ENCODE results near the gene NTN5. TPM values are rescaled to one million over a fixed set of nuclear protein-coding genes. Genes with fewer than 3 reads are reported as not detected.

The NTN5 gene
- total and polyA plus RNA-seq, 2 of the 4 experiments (the other 2 are of a cell fraction) = 0.19 TPM; not detected in 1

- Histone ChIP-seq H3K9me1 (ENCODE audit: insufficient read depth, low read length) (peaks cover 4% of the 10 kb centered on the region), H3K4me3 (ENCODE audit: insufficient read depth, low read depth, low read length) (peak overlapping the region; percentile 66), H3K9me3 (ENCODE audit: control insufficient read depth, insufficient read depth, low read length) (no peaks in the 10 kb centered on the region), H2BK15ac (ENCODE audit: low read depth, low read length) (no peak overlapping the region; the same call in 2 of the 3 replicates), H3K9ac (ENCODE audit: low read depth, low read length) (peak overlapping the region; percentile 89), H3K79me1 (ENCODE audit: low read depth in 1 of 2, low read length in 2 of 2) (peaks cover 16 to 65% of the 10 kb centered on the region in 2 experiments; a peak in 3 of 4 replicates), H3K14ac (replicated peaks; ENCODE audit: low read depth, low read length) (peak overlapping the region; percentile 97), H4K91ac (ENCODE audit: insufficient read depth, low read depth, low read length) (peak overlapping the region; percentile 80), H2AFZ (replicated peaks; ENCODE audit: low read length, poor library complexity) (peak overlapping the region; percentile 94), H2AK5ac (ENCODE audit: low read depth, low read length) (peak overlapping the region; percentile 93), H3K27me3 (ENCODE audit: control insufficient read depth, insufficient read depth, low read length) (no peaks in the 10 kb centered on the region), H3K27ac (ENCODE audit: insufficient read depth, low read length) (peak overlapping the region; percentile 77), H2BK20ac (ENCODE audit: low read depth, low read length) (no peak overlapping the region; the same call in none of the 2 replicates), H3K56ac (ENCODE audit: extremely low read depth, insufficient read depth, low read length) (peak overlapping the region; percentile 93), H2BK5ac (ENCODE audit: low read depth, low read length, poor library complexity, severe bottlenecking) (peak overlapping the region; percentile 83), H3K4me1 (ENCODE audit: control insufficient read depth, insufficient read depth, low read length) (peaks cover 13% of the 10 kb centered on the region), H3K36me3 (ENCODE audit: control insufficient read depth, insufficient read depth, low read length) (peaks cover 27% of the 10 kb centered on the region), H3K18ac (ENCODE audit: low read depth, low read length) (peak overlapping the region; percentile 73), H4K20me1 (ENCODE audit: insufficient read depth, low read length) (peaks cover 39% of the 10 kb centered on the region), H3K4me2 (ENCODE audit: low read depth, low read length) (peak overlapping the region; percentile 88), H3K23ac (ENCODE audit: low read depth, low read length) (peak overlapping the region; percentile 92), H2AK9ac (replicated peaks; ENCODE audit: low read depth, low read length, poor library complexity) (peak overlapping the region; percentile 98), H4K8ac (ENCODE audit: low read depth in 2 of 2, low read length in 2 of 2) (peak overlapping the region; percentile 85 to 97), H3K4ac (ENCODE audit: low read depth, low read length) (peak overlapping the region; percentile 96), H4K5ac (ENCODE audit: low read depth, low read length) (peak overlapping the region; percentile 95), H2BK120ac (ENCODE audit: low read depth, low read length) (peak overlapping the region; percentile 71)
- CTCF ChIA-PET = no interaction called here
- in situ Hi-C loops (cut with MboI; ENCODE audit: low sequenced_read_pairs) (no loop called here), dilution Hi-C loops (cut with HindIII; ENCODE audit: low sequenced_read_pairs, unreplicated experiment) (no loop called here), intact Hi-C loops (cut with micrococcal nuclease) (no loop called here)
- BruUV-seq (replicated peaks) = no TSS peak
- WGBS, 2 experiments (ENCODE audit: extremely low coverage in 2 of 2, insufficient read length in 1 of 2) = 0% methylated on average over 1 of the region's 6 CpGs; no CpG with 5 or more reads in 1 of the 2 experiments
- POLR2A ChIA-PET (ENCODE audit: unreplicated experiment) = interaction anchor here (0.6 kb wide), 1 partner anchor 1028 kb away, joined by 3 read pairs; no protein-coding TSS in a partner anchor
- DNase-seq (no peak), ATAC-seq (ENCODE audit: low read depth) (no peak)
- TF ChIP-seq CEBPB (IDR thresholded peaks at IDR 0.05; ENCODE audit: low read depth, low read length) = peak; percentile 32; the same call in 1 of the 2 replicates
- TF ChIP-seq RCOR1 (IDR thresholded peaks at IDR 0.05; ENCODE audit: insufficient replicate concordance, low read length) = peak; percentile 92
- TF ChIP-seq CTCF (conservative IDR thresholded peaks at IDR 0.05; ENCODE audit: low read depth, low read length) = 0 out of 2 replicates have a peak, but pooled peaks have one; percentile 2
- no peak for TF ChIP-seq POLR2A (IDR thresholded peaks at IDR 0.05; ENCODE audit: low read depth, low read length)
- TF ChIP-seq MXI1 (IDR thresholded peaks at IDR 0.05; ENCODE audit: borderline replicate concordance, low read depth, low read length) = no peak
Observed at GRCh38 chr19:48619692-48620585, 52.9 kb downstream of the NTN5 start.

All from IMR-90 (cell line).